HG03103 (cell line): Measurements from ENCODE around the gene KIF26B.

Source experiments
- ATAC-seq: cut with Tn5 transposase; IDR thresholded peaks from one replicate; pipeline ENCODE4 v1.9.1; 2021; ENCODE audit warnings: low read depth; ENCODE audit not compliant: unreplicated experiment

KIF26B gene

GRCh38 chr1:245205864-245206263 lies 51.1 kb downstream of the KIF26B start:
- ATAC-seq = no peak

DNA sequence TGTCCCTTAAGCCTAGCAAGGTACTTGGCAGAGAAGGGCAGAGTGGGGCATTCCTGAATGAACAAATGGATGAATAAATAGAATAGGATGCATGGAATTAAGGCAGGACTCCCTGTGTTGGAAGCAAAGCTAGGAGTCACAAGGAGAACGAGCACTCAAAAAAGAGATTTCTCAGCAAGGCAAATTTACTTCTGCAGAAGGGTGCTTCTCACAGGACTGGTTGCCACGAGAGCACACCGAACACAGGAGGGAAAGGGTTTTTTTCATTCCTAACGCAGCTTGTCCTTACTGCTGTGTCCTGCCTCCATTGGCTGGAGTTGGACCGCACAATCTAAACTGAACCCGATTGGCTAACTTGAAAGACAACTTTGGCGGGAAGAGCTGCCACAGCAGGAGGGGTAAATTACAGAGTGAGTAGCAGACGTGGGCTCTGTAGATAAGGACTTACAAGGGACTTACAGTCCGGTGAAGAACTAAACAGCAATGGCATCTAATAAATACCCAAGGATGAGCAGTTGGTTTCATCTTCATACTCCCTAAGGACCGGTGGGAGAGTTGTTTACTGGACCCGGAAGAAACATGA lies 52.4 kb downstream of the KIF26B start:
- no peak for ATAC-seq

DNA sequence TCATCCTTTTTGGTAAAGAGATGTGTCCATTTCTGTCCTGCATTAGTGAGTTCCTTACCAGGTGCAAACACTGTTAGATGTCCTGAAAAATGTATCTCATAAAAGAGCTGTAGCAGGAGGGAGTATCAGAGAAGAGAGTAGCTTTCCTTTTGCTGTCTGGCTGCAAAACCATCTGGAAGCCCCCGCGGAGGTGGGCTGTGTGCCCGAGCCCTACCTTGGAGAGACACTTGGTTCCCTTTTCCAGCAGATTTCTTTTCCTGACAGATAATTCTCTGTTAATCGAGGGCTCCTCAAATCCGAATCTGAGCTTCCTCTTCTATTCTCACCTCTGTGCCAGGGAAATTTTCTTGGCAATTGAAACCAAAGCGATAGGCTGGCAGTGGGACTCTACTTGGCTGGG lies 53.0 kb downstream of the KIF26B start:
- no peak for ATAC-seq

- ATAC-seq = no peak
These were observed 55.1 kb downstream of the KIF26B start for GRCh38 chr1:245209658-245210435.

DNA sequence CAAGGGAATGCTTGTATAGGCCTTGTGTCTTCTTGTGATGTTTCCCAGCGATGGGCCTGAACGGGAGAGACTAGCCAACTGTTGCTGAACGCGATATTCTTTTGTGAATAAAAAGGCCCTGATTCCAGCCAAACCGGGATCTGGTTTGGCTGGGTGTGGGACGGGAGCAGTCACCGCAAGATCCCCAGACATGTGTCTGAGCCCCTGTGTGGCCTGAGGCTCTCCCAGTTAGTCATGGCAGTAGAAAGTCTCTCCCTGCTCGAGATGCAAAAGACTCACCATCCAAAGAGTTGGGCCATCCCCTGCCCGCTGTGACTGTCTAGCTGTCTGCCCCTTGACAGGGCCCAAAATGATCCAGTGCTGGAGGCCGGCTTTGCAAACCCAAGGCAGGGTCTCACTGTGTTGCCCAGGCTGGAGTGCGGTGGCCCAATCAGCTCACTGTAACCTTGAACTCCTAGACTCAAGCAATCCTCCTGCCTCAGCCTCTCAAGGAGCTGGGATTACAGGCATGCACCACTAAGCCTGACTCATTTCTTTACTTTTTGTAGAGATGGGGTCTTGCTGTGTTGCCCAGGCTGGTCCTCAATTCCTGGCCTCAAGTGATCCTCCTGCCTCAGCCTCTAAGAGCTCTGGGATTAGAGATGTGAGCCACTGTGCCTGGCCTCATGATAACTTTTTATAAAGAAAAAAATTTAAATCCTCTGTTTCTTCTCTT lies 56.4 kb downstream of the KIF26B start:
- ATAC-seq = no peak

- ATAC-seq = no peak
These were observed 57.0 kb downstream of the KIF26B start for GRCh38 chr1:245211761-245212160.

DNA sequence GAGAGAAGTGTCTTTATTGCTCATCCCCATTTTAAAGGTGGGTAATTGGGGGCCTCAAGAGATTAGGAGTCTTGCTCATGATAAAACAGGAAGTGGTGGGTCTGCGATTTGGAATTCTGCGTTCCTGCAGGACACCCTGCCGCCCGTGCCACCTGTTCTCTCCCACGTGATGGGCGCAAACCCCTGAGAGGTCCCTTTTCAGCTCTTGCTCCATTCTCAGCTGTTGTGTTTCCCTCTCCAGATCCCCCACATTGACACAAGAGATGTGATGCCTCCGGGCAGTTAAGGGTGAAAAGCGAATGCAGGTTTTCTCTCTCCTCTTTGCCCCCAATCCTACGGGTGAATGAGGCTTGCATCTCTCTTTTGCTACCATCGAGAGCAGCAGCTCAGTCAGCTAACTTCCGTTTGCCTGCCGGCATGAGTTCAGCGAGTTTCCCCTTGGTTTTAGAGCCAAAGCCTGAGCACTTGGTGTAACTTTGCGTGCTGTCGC lies 57.5 kb downstream of the KIF26B start:
- ATAC-seq = no peak

GRCh38 chr1:245213066-245213831 lies 58.5 kb downstream of the KIF26B start:
- ATAC-seq = no peak

- no peak for ATAC-seq
These were observed 60.3 kb downstream of the KIF26B start for GRCh38 chr1:245215071-245215470.

- no peak for ATAC-seq
These were observed 61.8 kb downstream of the KIF26B start for GRCh38 chr1:245216366-245217115.

- no peak for ATAC-seq
These were observed 63.2 kb downstream of the KIF26B start for GRCh38 chr1:245217853-245218608.

GRCh38 chr1:245220381-245220985 lies 65.7 kb downstream of the KIF26B start:
- no peak for ATAC-seq

DNA sequence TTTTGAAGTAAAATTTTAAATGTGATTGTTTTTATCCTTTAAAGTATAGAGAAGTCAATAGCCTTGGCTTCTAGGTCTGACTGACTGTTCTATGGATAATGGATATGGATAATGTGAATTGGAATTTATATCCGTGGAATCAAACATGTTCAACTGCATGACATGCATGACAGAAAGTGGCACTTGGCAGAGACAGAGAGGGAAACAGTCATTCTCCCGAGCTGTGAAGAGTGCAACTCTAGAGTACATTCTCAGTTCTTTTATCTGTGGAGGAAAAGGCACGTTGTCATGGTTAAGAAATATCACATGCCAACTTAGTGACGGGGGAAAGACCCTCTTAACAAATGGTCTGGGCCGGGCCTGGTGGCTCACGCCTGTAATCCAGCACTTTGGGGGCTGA lies 67.0 kb downstream of the KIF26B start:
- no peak for ATAC-seq

GRCh38 chr1:245222931-245223595 lies 68.3 kb downstream of the KIF26B start:
- no peak for ATAC-seq

- ATAC-seq = no peak
These were observed 70.8 kb downstream of the KIF26B start for GRCh38 chr1:245225322-245226202.

- no peak for ATAC-seq
These were observed 71.4 kb downstream of the KIF26B start for GRCh38 chr1:245226203-245226499.

DNA sequence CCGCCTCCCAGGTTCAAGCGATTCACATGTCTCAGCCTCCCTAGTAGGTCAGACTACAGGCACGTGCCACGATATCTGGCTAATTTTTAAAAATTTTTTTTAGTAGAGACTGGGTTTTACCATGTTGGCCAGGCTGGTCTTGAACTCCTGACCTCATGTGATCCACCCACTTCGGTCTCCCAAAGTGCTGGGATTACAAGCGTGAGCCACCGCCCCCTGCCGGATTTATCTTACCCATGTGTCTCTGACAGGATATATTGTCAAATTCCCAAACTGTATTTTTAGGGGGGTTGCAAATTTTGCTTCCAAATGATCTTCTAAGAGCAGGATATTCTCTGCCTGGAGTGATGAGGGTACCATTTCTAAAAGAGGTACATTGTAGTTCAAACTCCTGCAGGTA lies 74.3 kb downstream of the KIF26B start:
- no peak for ATAC-seq

DNA sequence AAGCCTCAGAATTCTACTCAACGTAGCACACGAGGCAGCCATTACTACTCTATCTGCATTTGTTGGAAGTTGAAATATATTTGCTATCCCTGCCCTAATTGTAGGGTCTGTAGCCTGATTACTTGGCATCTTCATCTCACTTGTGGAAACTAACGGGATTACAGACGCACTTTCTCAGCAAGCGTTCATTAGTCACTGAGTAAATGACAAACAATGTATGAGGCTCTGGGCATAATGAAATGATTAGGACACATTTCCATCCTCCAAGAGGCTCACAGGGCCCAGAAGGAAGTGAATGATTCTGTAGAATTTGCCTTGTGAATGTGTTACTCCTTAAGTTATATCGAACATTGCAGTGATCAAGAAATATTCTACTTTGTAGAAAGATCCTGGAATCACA lies 78.1 kb downstream of the KIF26B start:
- ATAC-seq = no peak
